GM23338 (cell line): Measurements from ENCODE around the gene TPGS2.

Experiments
- CTCF ChIP-seq, 2 experiments: fragments of 200-600 bp in 1 of 2; sonication (generic) in 1 of 2; conservative IDR thresholded peaks; 2 replicates each; pipeline versions ENCODE4 v1.5.1 to v1.6.1; 2016 to 2017; ENCODE audit warnings: antibody characterized with exemption in 2 of 2, low read depth in 2 of 2, mild to moderate bottlenecking in 2 of 2, moderate library complexity in 1 of 2
- EZH2 ChIP-seq: fragments of 200-600 bp; sonication (generic); IDR thresholded peaks from one replicate; pipeline ENCODE4 v1.8.0; 2017; ENCODE audit warnings: antibody characterized with exemption, mild to moderate bottlenecking, low read depth; ENCODE audit not compliant: unreplicated experiment
- TF ChIP-seq, protein P1 (sequence below): IDR thresholded peaks from one replicate; pipeline ENCODE4 v1.6.1; 2018; ENCODE audit warnings: antibody characterized with exemption; ENCODE audit not compliant: unreplicated experiment

- TF ChIP-seq EZH2 (no peak), CTCF (conservative IDR thresholded peaks at IDR 0.05; ENCODE audit: low read depth in 2 of 2) (no peak)
- TF ChIP-seq, protein P1, sequence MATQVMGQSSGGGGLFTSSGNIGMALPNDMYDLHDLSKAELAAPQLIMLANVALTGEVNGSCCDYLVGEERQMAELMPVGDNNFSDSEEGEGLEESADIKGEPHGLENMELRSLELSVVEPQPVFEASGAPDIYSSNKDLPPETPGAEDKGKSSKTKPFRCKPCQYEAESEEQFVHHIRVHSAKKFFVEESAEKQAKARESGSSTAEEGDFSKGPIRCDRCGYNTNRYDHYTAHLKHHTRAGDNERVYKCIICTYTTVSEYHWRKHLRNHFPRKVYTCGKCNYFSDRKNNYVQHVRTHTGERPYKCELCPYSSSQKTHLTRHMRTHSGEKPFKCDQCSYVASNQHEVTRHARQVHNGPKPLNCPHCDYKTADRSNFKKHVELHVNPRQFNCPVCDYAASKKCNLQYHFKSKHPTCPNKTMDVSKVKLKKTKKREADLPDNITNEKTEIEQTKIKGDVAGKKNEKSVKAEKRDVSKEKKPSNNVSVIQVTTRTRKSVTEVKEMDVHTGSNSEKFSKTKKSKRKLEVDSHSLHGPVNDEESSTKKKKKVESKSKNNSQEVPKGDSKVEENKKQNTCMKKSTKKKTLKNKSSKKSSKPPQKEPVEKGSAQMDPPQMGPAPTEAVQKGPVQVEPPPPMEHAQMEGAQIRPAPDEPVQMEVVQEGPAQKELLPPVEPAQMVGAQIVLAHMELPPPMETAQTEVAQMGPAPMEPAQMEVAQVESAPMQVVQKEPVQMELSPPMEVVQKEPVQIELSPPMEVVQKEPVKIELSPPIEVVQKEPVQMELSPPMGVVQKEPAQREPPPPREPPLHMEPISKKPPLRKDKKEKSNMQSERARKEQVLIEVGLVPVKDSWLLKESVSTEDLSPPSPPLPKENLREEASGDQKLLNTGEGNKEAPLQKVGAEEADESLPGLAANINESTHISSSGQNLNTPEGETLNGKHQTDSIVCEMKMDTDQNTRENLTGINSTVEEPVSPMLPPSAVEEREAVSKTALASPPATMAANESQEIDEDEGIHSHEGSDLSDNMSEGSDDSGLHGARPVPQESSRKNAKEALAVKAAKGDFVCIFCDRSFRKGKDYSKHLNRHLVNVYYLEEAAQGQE = no peak
Measured at GRCh38 chr18:36812678-36813077, 16.1 kb downstream of the TPGS2 start.
